Measurements from ENCODE around the gene DYNLT4.
"Not testable (repeated sequence)": the region's sequence is repeated elsewhere in the genome, so short reads cannot be mapped to it uniquely, and the experiment has no call there.

The DYNLT4 gene

DNA sequence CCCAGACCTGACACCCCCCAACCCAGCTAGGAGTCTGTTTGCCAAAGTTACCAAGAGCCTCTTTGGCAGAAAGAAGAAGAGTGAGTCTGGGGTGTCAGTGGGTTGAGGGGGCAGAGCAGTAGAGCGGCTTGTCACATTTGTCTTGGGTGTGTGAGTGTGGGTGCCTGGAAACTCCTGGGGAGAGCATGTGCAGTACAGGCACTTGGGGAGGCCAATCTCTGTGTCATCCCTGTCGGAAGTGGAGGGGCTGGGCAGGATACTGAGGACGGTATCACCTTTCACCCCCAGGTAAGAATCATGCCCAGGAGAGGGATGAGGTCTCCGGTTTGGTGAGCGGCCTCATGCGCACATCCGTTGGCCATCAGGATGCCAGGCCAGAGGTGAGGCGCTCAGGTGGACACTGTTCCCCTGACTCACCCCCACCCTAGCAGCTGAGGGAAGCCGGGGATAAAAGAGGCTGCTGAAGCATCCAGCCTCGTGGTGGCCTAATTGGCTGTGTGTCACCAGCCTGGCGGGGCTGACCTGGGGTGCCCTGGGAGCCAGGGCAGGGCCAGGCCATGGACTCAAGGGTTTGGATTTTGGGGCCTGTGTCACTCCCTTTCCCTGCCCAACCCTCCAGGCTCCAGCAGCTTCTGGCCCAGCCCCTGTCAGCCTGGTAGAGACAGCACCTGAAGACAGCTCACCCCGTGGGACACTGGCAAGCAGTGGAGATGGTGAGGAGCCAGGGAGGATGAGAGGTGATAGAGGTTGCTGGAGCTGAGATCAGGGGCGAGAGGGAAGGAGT is 3.6 kb downstream of the DYNLT4 start:
- TF ChIP-seq, protein P1, sequence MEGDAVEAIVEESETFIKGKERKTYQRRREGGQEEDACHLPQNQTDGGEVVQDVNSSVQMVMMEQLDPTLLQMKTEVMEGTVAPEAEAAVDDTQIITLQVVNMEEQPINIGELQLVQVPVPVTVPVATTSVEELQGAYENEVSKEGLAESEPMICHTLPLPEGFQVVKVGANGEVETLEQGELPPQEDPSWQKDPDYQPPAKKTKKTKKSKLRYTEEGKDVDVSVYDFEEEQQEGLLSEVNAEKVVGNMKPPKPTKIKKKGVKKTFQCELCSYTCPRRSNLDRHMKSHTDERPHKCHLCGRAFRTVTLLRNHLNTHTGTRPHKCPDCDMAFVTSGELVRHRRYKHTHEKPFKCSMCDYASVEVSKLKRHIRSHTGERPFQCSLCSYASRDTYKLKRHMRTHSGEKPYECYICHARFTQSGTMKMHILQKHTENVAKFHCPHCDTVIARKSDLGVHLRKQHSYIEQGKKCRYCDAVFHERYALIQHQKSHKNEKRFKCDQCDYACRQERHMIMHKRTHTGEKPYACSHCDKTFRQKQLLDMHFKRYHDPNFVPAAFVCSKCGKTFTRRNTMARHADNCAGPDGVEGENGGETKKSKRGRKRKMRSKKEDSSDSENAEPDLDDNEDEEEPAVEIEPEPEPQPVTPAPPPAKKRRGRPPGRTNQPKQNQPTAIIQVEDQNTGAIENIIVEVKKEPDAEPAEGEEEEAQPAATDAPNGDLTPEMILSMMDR (conservative IDR thresholded peaks at IDR 0.05): no peak
- H3K27ac ChIP-seq: no peak overlapping the region

DNA sequence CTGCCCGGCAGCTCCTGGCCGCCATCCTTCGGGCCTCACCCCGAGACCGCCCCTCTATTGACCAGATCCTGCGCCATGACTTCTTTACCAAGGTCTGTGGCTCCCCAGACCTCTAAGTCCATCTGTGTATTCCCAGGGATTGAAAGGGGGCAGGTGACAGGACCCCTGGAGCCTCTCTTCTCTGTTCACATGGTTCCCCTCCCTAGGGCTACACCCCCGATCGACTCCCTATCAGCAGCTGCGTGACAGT is 4.2 kb downstream of the DYNLT4 start:
- TF ChIP-seq, protein P1 (conservative IDR thresholded peaks at IDR 0.05): no peak
- H3K27ac ChIP-seq: no peak overlapping the region

DNA sequence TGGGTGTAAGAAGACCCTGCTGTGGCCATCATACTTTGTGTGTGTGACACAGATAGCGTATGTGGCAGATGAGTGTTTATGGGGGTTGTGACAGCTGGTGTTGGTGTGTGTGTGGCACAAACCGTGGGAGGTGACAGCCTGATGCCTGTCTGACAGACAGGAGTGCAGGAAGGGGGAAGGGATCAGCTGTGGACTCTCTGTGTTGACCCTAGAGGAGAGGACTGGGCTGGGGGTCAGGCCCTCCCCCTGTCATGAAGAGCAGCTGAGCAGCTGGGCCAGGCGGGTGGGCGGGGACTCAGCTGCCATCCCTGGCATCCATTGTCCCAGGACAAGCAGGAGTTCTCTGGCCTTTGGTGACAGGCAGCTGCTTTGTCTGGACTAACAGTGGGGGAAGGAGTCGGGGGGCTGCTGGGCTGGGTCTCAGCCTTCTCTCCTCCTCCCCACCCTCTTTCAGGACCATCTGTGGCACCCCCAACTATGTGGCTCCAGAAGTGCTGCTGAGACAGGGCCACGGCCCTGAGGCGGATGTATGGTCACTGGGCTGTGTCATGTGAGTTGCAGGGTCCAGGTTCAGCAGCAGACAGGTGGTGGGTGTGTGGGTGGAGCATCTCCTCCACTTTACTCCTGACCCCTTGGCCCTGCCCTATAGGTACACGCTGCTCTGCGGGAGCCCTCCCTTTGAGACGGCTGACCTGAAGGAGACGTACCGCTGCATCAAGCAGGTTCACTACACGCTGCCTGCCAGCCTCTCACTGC is 4.7 kb downstream of the DYNLT4 start:
- H3K27ac ChIP-seq: no peak overlapping the region
- TF ChIP-seq, protein P1 (conservative IDR thresholded peaks at IDR 0.05): no peak

DNA sequence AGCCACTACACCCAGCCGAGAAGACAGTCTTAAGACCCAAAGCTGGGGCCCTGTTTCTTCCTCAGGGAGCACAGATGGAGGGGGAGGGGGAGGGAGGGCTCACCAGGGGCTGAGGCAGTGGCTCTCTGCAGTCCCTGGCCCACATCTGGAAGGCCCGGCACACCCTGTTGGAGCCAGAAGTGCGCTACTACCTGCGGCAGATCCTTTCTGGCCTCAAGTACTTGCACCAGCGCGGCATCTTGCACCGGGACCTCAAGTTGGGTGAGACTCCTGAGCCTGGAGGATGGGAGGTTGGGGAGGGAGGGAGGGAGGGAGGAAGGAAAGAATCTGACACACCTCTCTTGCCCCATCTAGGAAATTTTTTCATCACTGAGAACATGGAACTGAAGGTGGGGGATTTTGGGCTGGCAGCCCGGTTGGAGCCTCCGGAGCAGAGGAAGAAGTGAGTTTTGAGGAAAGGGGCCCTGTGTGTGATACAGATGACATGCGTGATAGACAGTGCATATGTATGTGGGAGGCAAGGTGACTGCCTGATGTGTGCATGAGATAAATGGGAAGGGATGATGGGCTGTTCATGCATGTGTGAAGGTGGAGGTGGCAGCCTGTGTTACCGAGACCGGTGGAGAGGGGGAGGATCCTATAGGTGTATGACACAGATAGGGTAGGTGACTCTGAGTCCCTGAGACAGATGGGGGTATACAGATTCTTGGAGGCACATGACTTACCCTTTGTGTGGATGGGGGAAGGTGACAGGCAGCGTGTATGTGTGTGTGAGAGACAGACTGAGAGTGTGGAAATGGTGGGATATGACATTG is 5.5 kb downstream of the DYNLT4 start:
- no peak overlapping the region for H3K27ac ChIP-seq
- TF ChIP-seq, protein P1 (conservative IDR thresholded peaks at IDR 0.05): no peak

DNA sequence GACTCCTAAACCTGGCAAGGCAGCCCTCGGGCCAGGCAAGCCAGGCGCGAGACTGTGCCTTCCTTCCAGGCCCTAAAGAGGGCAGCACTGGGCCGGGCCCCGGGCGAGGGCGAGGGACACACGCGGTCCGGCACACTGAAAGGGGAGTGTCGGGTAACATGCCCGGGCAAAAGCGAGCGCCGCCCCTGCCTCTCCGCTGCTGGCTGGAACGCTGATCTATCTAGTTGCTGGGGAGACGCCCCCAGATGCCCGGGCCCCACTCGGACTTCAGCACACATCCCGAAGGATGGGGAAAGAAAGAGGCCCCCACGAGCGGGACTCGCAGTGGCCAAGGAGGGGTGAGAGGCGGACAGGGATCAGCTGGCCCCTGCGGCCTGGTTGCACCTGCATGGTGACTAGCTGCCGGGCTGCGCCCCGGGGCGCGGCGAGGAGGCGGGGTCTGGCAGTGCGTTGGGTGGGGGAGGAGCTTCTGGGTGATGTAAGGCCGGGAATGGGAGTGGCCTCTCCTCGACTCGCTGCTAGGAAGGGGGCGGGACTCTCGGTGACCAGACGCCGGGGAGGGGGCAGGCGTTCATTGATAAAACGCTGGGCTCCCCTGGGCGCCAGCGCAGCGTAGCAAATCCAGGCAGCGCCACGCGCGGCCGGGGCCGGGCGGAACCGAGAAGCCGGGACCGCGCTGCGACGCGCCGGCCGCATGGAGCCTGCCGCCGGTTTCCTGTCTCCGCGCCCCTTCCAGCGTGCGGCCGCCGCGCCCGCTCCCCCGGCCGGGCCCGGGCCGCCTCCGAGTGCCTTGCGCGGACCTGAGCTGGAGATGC is 7.2 kb downstream of the DYNLT4 start, which contains the start of gene PLK3:
Gene PLK3, plus strand, starts transcription at position 608 of the 815 bp plus-strand sequence. Its CDS starts 87 bp downstream, at position 695.
- TF ChIP-seq, protein P1 (conservative IDR thresholded peaks at IDR 0.05): peak; percentile 93
- H3K27ac ChIP-seq: peak within 1 kb of the TSS; percentile 70

DNA sequence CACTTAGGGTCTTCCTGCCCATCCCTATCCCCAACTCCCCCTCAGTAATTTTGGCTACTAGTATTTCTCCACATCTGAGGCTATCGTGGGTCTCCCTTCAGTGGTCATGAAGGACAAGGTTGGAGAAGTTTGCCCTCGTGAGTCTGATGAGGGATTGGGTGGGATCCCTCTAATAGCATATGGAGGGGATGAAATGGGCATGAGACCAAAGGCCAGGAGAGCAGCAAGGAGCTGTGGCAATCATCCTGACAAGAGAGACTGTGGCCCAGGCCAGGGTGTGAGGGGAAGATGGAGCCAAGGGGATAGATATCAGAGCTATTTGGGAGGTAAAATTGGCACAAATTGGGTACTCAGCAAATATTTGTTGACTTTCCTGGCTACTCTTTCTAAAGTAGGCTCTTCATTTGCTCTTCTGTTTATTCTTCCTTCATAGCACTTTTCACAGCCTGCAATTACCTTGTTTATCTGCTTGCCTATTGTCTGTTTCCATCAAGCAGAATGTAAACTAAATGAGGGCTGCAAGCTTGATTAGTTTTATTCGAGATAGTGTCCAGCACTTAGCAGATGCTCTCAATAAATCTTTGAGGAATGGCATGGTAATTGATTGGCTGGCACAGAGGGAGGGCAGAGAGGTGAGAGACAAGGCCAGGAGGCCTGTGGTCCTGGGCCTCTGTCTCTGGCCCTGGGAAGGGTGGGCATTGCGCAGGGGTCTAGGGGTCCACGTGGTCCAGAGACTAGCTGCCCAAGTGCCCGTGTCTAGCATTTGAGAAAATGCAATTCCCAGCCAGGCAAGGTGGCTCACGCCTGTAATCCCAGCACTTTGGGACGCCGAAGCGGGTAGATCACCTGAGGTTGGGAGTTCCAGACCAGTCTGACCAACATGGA is 8.4 kb downstream of the DYNLT4 start:
- H3K27ac ChIP-seq: peak overlapping the region; percentile 70
- TF ChIP-seq, protein P1 (conservative IDR thresholded peaks at IDR 0.05): no peak

DNA sequence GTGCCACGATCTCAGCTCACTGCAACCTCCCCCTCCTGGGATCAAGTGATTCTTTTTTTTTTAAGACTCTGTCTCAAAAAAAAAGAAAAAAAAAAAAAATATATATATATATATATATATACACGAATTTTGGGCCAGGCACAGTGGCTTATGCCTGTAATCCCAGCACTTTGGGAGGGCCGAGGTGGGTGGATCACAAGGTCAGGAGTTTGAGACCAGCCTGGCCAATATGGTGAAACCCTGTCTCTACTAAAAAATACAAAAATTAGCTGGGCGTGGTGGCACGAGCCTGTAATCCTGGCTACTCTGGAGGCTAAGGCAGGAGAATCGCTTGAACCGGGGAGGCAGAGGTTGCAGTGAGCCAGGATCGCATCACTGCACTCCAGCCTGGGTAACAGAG is 9.3 kb downstream of the DYNLT4 start:
- H3K27ac ChIP-seq: not testable (repeated sequence)

Data from VCaP (cell line).